GM12878 (cell line): ENCODE measurements around the gene MRTFB. TPM values are rescaled to one million over a fixed set of nuclear protein-coding genes. Genes with fewer than 3 reads are reported as not detected.

Experiments
- BACH1 ChIP-seq: fragments of 450-650 bp; IDR thresholded peaks from 2 replicates; pipeline ENCODE4 v1.6.1; 2017; ENCODE audit warnings: mild to moderate bottlenecking, borderline replicate concordance
- CHD1 ChIP-seq: IDR thresholded peaks from 2 replicates; pipeline ENCODE4 v1.6.1; 2012; ENCODE audit warnings: low read depth, low read length, improper control_type of control experiment
- HDAC6 ChIP-seq: fragments of 200-600 bp; sonication (generic); IDR thresholded peaks from one replicate; pipeline ENCODE4 v1.8.0; 2017; ENCODE audit warnings: antibody characterized with exemption; ENCODE audit not compliant: unreplicated experiment
- IKZF1 ChIP-seq: fragments of 450-650 bp; conservative IDR thresholded peaks from 2 replicates; pipeline ENCODE4 v1.6.1; 2017; ENCODE audit warnings: antibody characterized with exemption, mild to moderate bottlenecking
- KAT2A ChIP-seq: conservative IDR thresholded peaks from 2 replicates; pipeline ENCODE4 v1.6.1; 2011; ENCODE audit warnings: low read depth, low read length; ENCODE audit not compliant: control insufficient read depth
- KLF5 ChIP-seq: fragments of 450-650 bp; IDR thresholded peaks from 2 replicates; pipeline ENCODE4 v1.6.1; 2014; ENCODE audit warnings: mild to moderate bottlenecking; ENCODE audit not compliant: partially characterized antibody
- MLLT1 ChIP-seq: fragments of 450-650 bp; IDR thresholded peaks from 2 replicates; pipeline ENCODE4 v1.6.1; 2016; ENCODE audit warnings: mild to moderate bottlenecking
- MXI1 ChIP-seq: fragments of 150-350 bp; IDR thresholded peaks from 2 replicates; pipeline ENCODE4 v1.6.1; 2011; ENCODE audit warnings: low read depth, mild to moderate bottlenecking, inconsistent platforms, low read length, improper control_type of control experiment
- NR2C1 ChIP-seq: fragments of 450-650 bp; IDR thresholded peaks from 2 replicates; pipeline ENCODE4 v1.6.1; 2017; ENCODE audit warnings: antibody characterized with exemption, mild to moderate bottlenecking, moderate library complexity
- RUNX3 ChIP-seq: IDR thresholded peaks from 2 replicates; pipeline ENCODE4 v1.6.1; 2012; ENCODE audit warnings: low read length, inconsistent platforms
- SP1 ChIP-seq: IDR thresholded peaks from one replicate; pipeline ENCODE4 v1.6.1; 2011; ENCODE audit warnings: low read depth, low read length
- ZBED1 ChIP-seq: IDR thresholded peaks from 2 replicates; pipeline ENCODE4 v1.6.1; 2016; ENCODE audit warnings: borderline replicate concordance
- ZNF592 ChIP-seq: fragments of 450-650 bp; IDR thresholded peaks from 2 replicates; pipeline ENCODE4 v1.6.1; 2017; ENCODE audit warnings: mild to moderate bottlenecking, moderate library complexity
- polyA plus RNA-seq, 11 experiments: library from polyadenylated mRNA; depleted of rRNA in 4 of 11; unstranded in 6 of 11; stranded (reverse) in 5 of 11; fragments of >200 nt; fragmentation: Nextera tagmentation in 4 of 11; fragmentation: Illumina TruSeq in 1 of 11; extraction: Ambion mirVana in 4 of 11; extraction: Trizol in 1 of 11; gene quantifications; 1 replicate in 1 of 11; 2 replicates in 10 of 11; pipeline versions ENCODE4 v1.2.1 to v1.2.3, GENCODE V29; 2011 to 2016; ENCODE audit warnings: inconsistent platforms in 2 of 11, missing spikeins in 2 of 11, low read depth in 1 of 11
- total RNA-seq, 4 experiments: library from RNA; depleted of rRNA in 3 of 4; stranded (reverse); fragments of >200 nt in 3 of 4; fragmentation: Illumina TruSeq in 1 of 4; extraction: Trizol in 1 of 4; gene quantifications; 2 replicates each; pipeline versions ENCODE4 v1.2.1 to v1.2.3, GENCODE V29; 2013 to 2021

MRTFB gene
- total and polyA plus RNA-seq, 10 of the 15 experiments (the other 5 are each of a cell fraction or from before 2014, with no cell fraction given) = 2.1 to 14.3 (median 8.0) TPM

- TF ChIP-seq IKZF1 (peak; percentile 31; the same call in 1 of the 2 replicates), CHD1 (no peak), ZBED1 (no peak), SP1 (no peak), KLF5 (no peak), MLLT1 (0 out of 2 replicates have a peak, but pooled peaks have one; percentile 15), ZNF592 (no peak), KAT2A (no peak), BACH1 (no peak), RUNX3 (peak; percentile 11; the same call in 1 of the 2 replicates), NR2C1 (no peak), MXI1 (no peak), HDAC6 (no peak)
These were observed 230.3 kb downstream of the MRTFB start (continued) for GRCh38 chr16:14301169-14302030.
